GM20000 (cell line): ENCODE data around the gene SUSD2.

Experiments
- DNase-seq: peaks from one replicate; pipeline ENCODE4 v3.0.0; 2012; ENCODE audit warnings: low spot score
- TF ChIP-seq, protein P1 (sequence below): IDR thresholded peaks from 2 replicates; pipeline ENCODE4 v1.5.1; 2012; ENCODE audit warnings: mild to moderate bottlenecking, control low read depth; ENCODE audit errors: extremely low read depth, missing control alignments

Gene SUSD2

DNA sequence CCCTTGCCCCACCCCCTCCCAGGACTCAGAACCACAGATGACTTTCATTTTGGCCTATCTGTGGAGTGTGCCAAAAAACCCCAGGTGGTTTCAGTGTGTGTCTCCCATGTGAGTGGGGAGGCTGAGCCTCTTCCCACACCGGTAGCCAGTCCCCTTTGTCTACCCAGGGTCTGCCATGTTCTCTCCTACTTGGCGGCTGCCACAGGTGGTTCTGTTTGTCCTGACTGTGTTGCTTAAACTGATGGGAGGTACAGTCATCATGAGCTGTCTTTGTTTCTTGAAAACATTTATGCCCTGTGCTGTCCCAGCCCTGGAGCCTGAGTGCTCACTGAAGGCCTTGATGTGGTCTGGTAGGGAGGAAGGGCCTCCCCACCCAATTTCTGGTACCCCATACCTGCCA is 39.7 kb upstream of the SUSD2 start:
- DNase-seq: peak; percentile 55
- TF ChIP-seq, protein P1, sequence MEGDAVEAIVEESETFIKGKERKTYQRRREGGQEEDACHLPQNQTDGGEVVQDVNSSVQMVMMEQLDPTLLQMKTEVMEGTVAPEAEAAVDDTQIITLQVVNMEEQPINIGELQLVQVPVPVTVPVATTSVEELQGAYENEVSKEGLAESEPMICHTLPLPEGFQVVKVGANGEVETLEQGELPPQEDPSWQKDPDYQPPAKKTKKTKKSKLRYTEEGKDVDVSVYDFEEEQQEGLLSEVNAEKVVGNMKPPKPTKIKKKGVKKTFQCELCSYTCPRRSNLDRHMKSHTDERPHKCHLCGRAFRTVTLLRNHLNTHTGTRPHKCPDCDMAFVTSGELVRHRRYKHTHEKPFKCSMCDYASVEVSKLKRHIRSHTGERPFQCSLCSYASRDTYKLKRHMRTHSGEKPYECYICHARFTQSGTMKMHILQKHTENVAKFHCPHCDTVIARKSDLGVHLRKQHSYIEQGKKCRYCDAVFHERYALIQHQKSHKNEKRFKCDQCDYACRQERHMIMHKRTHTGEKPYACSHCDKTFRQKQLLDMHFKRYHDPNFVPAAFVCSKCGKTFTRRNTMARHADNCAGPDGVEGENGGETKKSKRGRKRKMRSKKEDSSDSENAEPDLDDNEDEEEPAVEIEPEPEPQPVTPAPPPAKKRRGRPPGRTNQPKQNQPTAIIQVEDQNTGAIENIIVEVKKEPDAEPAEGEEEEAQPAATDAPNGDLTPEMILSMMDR: no peak

DNA sequence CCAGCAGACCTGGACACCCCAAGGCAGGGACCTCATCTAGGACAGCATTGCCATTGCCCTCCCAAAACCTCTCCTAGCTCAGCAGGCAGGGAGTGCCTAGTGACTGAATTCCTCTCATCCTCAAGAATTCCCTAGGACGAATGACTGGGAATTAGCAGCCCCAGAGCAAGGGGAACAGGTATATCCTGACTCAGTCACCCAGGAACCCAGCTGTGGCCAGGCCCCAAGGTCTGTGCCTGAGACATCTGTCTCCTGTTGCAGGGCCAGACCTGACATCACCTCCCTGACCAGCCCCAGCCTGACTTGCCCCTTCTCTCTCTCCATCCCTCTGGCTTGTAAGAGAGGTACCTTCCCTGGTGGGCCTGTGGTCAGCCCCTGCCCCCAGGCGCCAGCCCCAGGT is 39.0 kb upstream of the SUSD2 start:
- DNase-seq: no peak
- TF ChIP-seq, protein P1: no peak

DNA sequence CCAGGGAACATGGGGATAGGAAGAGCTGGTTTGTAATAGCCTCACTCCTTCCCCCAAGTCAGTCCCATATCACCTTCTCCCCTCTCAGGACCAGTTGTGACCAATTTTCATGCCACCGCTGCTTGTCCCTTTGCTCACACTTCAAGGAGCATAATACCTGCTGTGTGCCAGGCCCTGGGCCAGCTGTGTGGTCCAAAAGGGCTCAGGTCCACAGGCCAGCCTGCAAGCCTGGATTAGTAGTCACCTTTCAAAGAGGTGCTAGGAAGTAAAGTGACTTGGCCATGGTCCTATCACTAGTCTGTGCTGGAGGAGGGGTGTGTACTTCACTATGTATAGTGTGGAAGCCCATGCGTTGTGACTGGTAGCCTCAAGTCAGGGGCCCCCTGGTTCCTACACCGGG is 38.5 kb upstream of the SUSD2 start:
- TF ChIP-seq, protein P1: no peak
- no peak for DNase-seq

DNA sequence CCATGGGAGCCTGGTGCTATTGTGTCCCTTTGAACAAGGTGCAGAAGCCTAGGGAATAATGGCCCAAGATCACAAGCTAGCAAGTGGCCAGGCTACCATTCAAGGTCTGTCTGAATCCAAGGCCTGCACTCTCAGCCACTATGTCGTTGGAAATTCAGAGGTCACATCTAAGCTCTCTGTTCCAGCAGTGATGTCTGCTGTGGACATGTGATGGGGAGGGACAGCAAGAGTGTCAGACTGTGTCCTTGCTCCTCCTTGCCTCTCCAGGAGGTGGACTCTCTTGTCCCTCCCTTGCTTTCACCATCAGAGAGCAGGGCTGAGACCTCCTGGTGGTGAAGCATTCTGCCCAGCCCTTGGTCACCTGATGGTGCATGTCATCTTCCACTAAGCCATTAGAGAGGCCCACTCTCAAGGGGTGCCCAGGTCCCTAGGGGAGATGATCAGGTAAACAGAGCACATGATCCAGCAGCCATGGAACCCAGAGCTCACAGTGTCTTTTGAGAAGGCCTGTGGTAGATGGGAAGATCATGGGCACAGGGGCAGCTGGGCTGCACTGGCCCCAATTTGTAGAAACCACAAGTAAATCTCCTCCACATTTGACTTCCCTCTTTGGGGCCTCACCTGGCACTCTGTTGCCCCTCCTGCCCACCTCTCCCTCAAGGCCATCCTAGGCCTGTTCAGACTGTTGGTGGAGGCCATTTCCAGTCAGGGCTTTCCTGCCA is 37.1 kb upstream of the SUSD2 start:
- TF ChIP-seq, protein P1: no peak
- DNase-seq: no peak

DNA sequence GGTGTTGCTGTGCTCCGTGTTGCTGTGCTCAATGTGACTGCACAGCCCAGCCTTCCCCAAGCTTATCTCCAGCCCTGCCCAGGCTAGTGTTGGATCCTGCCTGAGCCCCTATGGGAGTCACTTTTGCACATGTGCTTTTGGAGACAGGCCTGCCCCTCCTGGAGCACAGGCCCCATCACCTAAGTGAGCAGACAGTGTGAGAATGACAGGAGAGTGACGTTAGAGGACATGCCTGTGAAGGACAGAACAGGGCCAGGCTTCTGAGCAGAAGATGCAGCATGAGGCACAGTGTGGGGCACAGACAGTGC is 36.6 kb upstream of the SUSD2 start:
- DNase-seq: no peak
- TF ChIP-seq, protein P1: no peak

DNA sequence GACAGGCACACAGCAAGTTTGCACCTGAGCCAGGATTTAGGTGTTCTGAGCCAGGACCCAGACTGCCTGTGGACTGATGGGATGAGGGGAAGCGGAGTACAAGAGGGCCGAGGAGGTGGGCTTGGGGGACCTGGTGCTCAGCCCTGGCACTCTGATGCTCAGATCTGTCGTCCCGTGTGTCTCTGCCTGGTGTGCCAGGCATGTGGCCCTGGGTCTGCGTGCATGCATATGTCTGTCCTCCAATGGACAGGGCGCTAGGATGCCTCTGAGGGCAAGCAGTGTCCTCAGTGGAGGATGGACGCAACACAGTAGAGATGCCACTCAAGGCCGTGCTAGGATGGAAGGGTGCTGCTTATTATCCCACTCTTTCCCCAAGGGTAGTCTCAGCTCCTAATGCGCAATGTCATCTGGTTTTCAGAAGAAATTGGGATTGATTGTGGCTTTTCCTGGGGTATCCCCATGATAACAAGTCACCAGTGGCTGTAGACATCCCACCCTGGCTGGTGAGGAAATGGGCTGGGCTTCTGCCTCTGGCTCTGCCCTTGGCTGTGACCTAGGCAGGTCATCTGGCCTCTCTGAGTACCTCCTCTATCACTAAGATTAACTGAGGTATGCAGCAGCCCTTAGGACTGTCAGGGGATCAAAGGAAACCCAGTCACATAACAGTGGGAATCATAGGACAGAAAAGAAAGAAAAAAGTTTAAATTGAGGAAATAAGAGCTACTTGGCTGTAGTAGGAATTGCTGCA is 35.7 kb upstream of the SUSD2 start:
- DNase-seq: no peak
- TF ChIP-seq, protein P1: no peak

DNA sequence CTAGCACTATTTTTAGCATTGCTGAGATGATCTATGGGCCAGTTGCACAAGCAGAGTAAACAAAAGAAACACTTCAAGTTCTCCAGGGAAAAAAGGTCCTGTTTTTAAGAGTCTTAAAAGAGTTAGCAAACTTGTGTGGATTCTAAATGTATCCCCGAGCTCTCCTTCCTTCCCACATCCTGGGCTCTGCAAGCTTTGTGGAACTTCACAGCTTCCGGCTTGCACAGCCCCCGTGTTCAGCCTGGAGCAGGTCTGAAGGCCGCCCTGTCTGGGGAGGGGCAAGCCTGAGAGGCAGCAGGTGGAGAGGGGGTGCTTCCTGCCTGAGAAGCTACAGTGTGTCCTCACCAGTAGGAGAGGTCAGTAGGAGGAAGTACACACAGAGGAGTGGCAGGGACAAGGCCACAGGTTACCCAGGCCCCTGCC is 35.1 kb upstream of the SUSD2 start:
- peak; percentile 81 for DNase-seq

More for the DNA sequence above, 35.1 kb upstream of the SUSD2 start:
- TF ChIP-seq, protein P1: no peak
